Tibial artery (tissue), 4 donors: ENCODE measurements around the gene MAGEA9.
"Not testable (repeated sequence)": the region's sequence is repeated elsewhere in the genome, so short reads cannot be mapped to it uniquely, and the experiment has no call there.

Experiments
- DNase-seq, 2 donors: peaks; one replicate each; pipeline ENCODE4 v3.0.0-alpha.2; 2019
- H3K27ac ChIP-seq, 2 donors: fragments of 200-600 bp; sonication (generic) in 1 of 2; 1 replicate in 1 of 2; 2 replicates in 1 of 2; pipeline ENCODE4 v1.5.1; 2018 to 2019; ENCODE audit warnings: mild to moderate bottlenecking in 1 of 2
- H3K27me3 ChIP-seq, 2 donors: fragments of 200-600 bp; sonication (generic) in 1 of 2; one replicate each; pipeline versions ENCODE4 v1.5.1 to v1.6.0; 2016 to 2019
- H3K36me3 ChIP-seq, 3 donors: fragments of 200-600 bp; sonication (generic) in 2 of 3; one replicate each; pipeline ENCODE4 v1.5.1; 2016 to 2019; ENCODE audit warnings: mild to moderate bottlenecking in 2 of 3
- H3K4me1 ChIP-seq, 4 donors: fragments of 200-600 bp; sonication (generic) in 2 of 4; 1 replicate in 3 of 4; 2 replicates in 1 of 4; pipeline ENCODE4 v1.5.1; 2016 to 2019
- H3K4me3 ChIP-seq, 2 donors: fragments of 200-600 bp; sonication (generic) in 1 of 2; 1 replicate in 1 of 2; 2 replicates in 1 of 2; pipeline ENCODE4 v1.5.1; 2018 to 2019; ENCODE audit warnings: mild to moderate bottlenecking in 2 of 2
- H3K9me3 ChIP-seq, 3 donors: fragments of 200-600 bp; sonication (generic) in 1 of 3; one replicate each; pipeline ENCODE4 v1.5.1; 2016 to 2019
- intact Hi-C: fragments of 100-400 bp; cut with DNase I; formaldehyde crosslinking; loops from one replicate; pipeline ENCODE4 v1.15.0; 2023; ENCODE audit warnings: low total_unique reads
- TF ChIP-seq, protein P1 (sequence below), 2 experiments: fragments of 200-600 bp in 1 of 2; fragments of 450-650 bp in 1 of 2; IDR thresholded peaks; one replicate each; pipeline ENCODE4 v1.5.1; 2017 to 2019; ENCODE audit warnings: antibody characterized with exemption in 2 of 2, mild to moderate bottlenecking in 1 of 2, moderate library complexity in 1 of 2

Gene MAGEA9, protein sequence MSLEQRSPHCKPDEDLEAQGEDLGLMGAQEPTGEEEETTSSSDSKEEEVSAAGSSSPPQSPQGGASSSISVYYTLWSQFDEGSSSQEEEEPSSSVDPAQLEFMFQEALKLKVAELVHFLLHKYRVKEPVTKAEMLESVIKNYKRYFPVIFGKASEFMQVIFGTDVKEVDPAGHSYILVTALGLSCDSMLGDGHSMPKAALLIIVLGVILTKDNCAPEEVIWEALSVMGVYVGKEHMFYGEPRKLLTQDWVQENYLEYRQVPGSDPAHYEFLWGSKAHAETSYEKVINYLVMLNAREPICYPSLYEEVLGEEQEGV

GRCh38 chrX:149781727-149782126 is at the start of gene MAGEA9:
Gene MAGEA9, plus strand, starts transcription at chrX:149781930. Its CDS starts 4,281 bp downstream, at chrX:149786211.
- H3K9me3 ChIP-seq, H3K27me3 ChIP-seq, DNase-seq, H3K36me3 ChIP-seq, H3K4me1 ChIP-seq, H3K27ac ChIP-seq, H3K4me3 ChIP-seq, intact Hi-C loops: not testable (repeated sequence)

GRCh38 chrX:149742269-149742668 is 39.5 kb upstream of the MAGEA9 start:
- H3K27me3 ChIP-seq, DNase-seq, H3K9me3 ChIP-seq, H3K36me3 ChIP-seq, H3K4me3 ChIP-seq, intact Hi-C loops, H3K27ac ChIP-seq, H3K4me1 ChIP-seq: not testable (repeated sequence)

- H3K36me3 ChIP-seq, intact Hi-C loops, H3K4me3 ChIP-seq, H3K27ac ChIP-seq, H3K4me1 ChIP-seq, DNase-seq, H3K27me3 ChIP-seq, H3K9me3 ChIP-seq: not testable (repeated sequence)
Measured at GRCh38 chrX:149746390-149747007, 35.2 kb upstream of the MAGEA9 start.

GRCh38 chrX:149757206-149758067 is 24.3 kb upstream of the MAGEA9 start:
- Histone ChIP-seq H3K27ac (no peak overlapping the region), H3K4me3 (no peak overlapping the region), H3K27me3 (no peaks in the 10 kb centered on the region), H3K36me3 (no peaks in the 10 kb centered on the region), H3K4me1 (no peaks in the 10 kb centered on the region), H3K9me3 (no peaks in the 10 kb centered on the region)
- intact Hi-C loops: no loop called here
- TF ChIP-seq, protein P1, sequence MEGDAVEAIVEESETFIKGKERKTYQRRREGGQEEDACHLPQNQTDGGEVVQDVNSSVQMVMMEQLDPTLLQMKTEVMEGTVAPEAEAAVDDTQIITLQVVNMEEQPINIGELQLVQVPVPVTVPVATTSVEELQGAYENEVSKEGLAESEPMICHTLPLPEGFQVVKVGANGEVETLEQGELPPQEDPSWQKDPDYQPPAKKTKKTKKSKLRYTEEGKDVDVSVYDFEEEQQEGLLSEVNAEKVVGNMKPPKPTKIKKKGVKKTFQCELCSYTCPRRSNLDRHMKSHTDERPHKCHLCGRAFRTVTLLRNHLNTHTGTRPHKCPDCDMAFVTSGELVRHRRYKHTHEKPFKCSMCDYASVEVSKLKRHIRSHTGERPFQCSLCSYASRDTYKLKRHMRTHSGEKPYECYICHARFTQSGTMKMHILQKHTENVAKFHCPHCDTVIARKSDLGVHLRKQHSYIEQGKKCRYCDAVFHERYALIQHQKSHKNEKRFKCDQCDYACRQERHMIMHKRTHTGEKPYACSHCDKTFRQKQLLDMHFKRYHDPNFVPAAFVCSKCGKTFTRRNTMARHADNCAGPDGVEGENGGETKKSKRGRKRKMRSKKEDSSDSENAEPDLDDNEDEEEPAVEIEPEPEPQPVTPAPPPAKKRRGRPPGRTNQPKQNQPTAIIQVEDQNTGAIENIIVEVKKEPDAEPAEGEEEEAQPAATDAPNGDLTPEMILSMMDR (IDR thresholded peaks at IDR 0.05): no peak
- DNase-seq: no peak

- TF ChIP-seq, protein P1 (IDR thresholded peaks at IDR 0.05): no peak
- Histone ChIP-seq H3K9me3 (no peaks in the 10 kb centered on the region), H3K27me3 (no peaks in the 10 kb centered on the region), H3K4me3 (no peak overlapping the region), H3K27ac (no peak overlapping the region), H3K4me1 (no peaks in the 10 kb centered on the region), H3K36me3 (no peaks in the 10 kb centered on the region)
- intact Hi-C loops: no loop called here
- no peak for DNase-seq
Measured at GRCh38 chrX:149758068-149758714, 23.5 kb upstream of the MAGEA9 start.

DNA sequence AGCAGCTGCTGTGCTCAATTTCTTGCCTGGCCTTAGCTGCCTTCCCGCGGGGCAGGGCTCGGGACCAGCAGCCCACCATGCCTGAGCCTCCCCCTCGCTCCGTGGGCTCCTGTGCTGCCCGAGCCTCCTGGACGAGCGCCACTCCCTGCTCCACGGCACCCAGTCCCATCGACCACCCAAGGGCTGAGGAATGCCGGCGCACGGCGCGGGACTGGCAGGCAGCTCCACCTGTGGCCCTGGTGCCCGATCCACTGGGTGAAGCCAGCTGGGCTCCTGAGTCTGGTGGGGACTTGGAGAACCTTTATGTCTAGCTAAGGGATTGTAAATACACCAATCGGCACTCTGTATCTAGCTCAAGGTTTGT is 23.0 kb upstream of the MAGEA9 start:
- H3K4me3 ChIP-seq, intact Hi-C loops, H3K36me3 ChIP-seq, DNase-seq, H3K27ac ChIP-seq, H3K27me3 ChIP-seq, H3K4me1 ChIP-seq, H3K9me3 ChIP-seq: not testable (repeated sequence)

- TF ChIP-seq, protein P1 (IDR thresholded peaks at IDR 0.05): no peak
- no peak for DNase-seq
- H3K27ac ChIP-seq: no peak overlapping the region
Measured at GRCh38 chrX:149759824-149760223, 21.9 kb upstream of the MAGEA9 start.

More at GRCh38 chrX:149759824-149760223, 21.9 kb upstream of the MAGEA9 start:
- Histone ChIP-seq H3K4me3 (no peak overlapping the region), H3K36me3 (no peaks in the 10 kb centered on the region), H3K9me3 (no peaks in the 10 kb centered on the region), H3K4me1 (no peaks in the 10 kb centered on the region), H3K27me3 (no peaks in the 10 kb centered on the region)
- intact Hi-C loops: no loop called here
